ENCODE measurements around the gene WIPI1.
"Not testable (repeated sequence)": the region's sequence is repeated elsewhere in the genome, so short reads cannot be mapped to it uniquely, and the experiment has no call there.

WIPI1 gene

DNA sequence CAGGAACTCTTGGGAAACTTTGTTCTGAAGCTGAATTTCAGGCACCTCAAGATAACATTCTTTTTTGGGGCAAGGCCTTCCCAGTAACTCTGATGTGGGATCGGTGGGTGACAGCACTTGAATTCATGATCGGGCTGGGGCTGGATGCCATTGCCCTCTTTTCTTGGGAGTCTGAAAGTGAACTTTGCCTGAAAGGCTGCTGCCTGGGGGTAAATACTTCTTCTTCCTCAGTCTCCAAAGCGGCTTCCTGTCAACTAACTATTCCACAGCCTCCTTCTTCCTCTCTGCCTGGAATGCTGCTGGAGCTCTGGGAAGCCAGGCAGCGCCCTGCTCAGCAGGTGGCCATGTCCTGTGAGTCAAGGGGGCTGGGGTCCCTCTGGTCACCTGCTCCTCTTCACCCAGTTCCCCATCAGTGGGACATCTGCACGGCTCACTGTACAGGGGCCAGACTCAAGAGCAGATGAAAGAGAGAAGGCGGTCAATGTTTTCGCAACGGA lies 79.5 kb downstream of the WIPI1 start:
- TF ChIP-seq, protein P1, sequence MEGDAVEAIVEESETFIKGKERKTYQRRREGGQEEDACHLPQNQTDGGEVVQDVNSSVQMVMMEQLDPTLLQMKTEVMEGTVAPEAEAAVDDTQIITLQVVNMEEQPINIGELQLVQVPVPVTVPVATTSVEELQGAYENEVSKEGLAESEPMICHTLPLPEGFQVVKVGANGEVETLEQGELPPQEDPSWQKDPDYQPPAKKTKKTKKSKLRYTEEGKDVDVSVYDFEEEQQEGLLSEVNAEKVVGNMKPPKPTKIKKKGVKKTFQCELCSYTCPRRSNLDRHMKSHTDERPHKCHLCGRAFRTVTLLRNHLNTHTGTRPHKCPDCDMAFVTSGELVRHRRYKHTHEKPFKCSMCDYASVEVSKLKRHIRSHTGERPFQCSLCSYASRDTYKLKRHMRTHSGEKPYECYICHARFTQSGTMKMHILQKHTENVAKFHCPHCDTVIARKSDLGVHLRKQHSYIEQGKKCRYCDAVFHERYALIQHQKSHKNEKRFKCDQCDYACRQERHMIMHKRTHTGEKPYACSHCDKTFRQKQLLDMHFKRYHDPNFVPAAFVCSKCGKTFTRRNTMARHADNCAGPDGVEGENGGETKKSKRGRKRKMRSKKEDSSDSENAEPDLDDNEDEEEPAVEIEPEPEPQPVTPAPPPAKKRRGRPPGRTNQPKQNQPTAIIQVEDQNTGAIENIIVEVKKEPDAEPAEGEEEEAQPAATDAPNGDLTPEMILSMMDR (IDR thresholded peaks at IDR 0.05; ENCODE audit: low read depth, low read length, missing control alignments), result no peak
- DNase-seq, result no peak
- in situ Hi-C loops (cut with HindIII; ENCODE audit: low pct_ligation_motif_present, low sequenced_read_pairs), result no loop called here
- H3K4me3 ChIP-seq (ENCODE audit: low read depth, low read length), result no peak overlapping the region
- peak overlapping the region; percentile 99 for H3K27ac ChIP-seq
- no peaks in the 10 kb centered on the region for H3K27me3 ChIP-seq (replicated peaks)
- H3K36me3 ChIP-seq (replicated peaks), result no peaks in the 10 kb centered on the region

DNA sequence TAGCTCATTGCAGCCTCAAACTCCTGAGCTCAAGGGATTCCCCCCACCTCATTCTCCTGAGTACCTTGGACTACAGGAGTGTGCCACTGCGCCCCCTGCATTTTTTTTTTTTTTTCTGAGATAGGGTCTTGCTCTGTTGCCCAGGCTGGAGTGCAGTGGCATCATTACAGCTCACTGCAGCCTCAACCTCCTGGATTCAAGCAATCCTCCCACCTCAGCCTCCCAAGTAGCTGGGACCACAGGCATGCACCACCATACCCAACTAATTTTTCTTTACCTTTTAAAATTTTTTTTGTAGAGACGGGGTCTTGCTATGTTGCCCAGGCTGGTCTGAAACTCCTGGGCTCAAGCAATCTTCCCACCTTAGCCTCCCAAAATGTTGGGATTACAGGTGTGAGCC lies 81.1 kb downstream of the WIPI1 start:
- H3K36me3 ChIP-seq (replicated peaks); H3K27ac ChIP-seq; H3K4me3 ChIP-seq (ENCODE audit: low read depth, low read length); DNase-seq; H3K27me3 ChIP-seq (replicated peaks); in situ Hi-C loops (cut with HindIII; ENCODE audit: low pct_ligation_motif_present, low sequenced_read_pairs): not testable (repeated sequence)

DNA sequence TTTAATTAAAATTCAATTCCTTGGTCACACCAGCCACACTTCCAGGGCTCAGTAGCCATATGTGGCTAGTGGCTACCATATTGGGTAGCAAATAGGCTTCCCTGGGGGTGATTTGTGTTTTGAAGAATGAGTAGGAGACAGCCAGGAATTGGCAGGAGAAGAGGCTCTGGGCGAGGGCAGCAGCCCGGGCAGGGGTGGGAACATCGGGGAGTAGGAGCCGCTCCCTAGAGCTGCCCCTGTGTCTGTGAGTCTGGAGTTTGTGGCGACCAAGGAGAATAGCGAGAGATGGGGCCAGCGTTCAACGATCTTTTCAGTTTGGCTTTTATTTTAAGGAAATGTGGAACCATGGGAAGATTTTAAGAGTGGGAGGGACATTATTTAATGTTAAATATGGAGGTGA lies 81.7 kb downstream of the WIPI1 start:
- no peak overlapping the region for H3K27ac ChIP-seq
- H3K27me3 ChIP-seq (replicated peaks), result no peaks in the 10 kb centered on the region
- TF ChIP-seq, protein P1 (IDR thresholded peaks at IDR 0.05; ENCODE audit: low read depth, low read length, missing control alignments), result no peak
- H3K36me3 ChIP-seq (replicated peaks), result no peaks in the 10 kb centered on the region
- no peak for DNase-seq
- no peak overlapping the region for H3K4me3 ChIP-seq (ENCODE audit: low read depth, low read length)
- in situ Hi-C loops (cut with HindIII; ENCODE audit: low pct_ligation_motif_present, low sequenced_read_pairs), result no loop called here

All from brain microvascular endothelial cell (primary cell).